Breast epithelium (tissue), 4 donors: Measurements from ENCODE around the gene PTTG1IP. TPM values are rescaled to one million over a fixed set of nuclear protein-coding genes. Genes with fewer than 3 reads are reported as not detected.
"Not testable (repeated sequence)": the region's sequence is repeated elsewhere in the genome, so short reads cannot be mapped to it uniquely, and the experiment has no call there.

ENCODE experiments used
- DNase-seq, 2 donors: peaks; one replicate each; pipeline ENCODE4 v3.0.0-alpha.2; 2019; ENCODE audit warnings: low spot score in 2 of 2
- H3K27ac ChIP-seq, 2 donors: fragments of 200-600 bp; sonication (generic) in 1 of 2; one replicate each; pipeline ENCODE4 v1.5.1; 2016 to 2019; ENCODE audit warnings: mild to moderate bottlenecking in 1 of 2
- H3K27me3 ChIP-seq, 2 donors: fragments of 200-600 bp; sonication (generic) in 1 of 2; one replicate each; pipeline versions ENCODE4 v1.5.1 to v1.6.0; 2017 to 2019; ENCODE audit warnings: control low read depth in 1 of 2, mild to moderate bottlenecking in 1 of 2
- H3K36me3 ChIP-seq: fragments of 200-600 bp; one replicate; pipeline ENCODE4 v1.5.1; 2019
- H3K4me1 ChIP-seq, 2 donors: fragments of 200-600 bp; sonication (generic); one replicate each; pipeline ENCODE4 v1.5.1; 2016 to 2019; ENCODE audit warnings: control low read depth in 1 of 2
- H3K4me3 ChIP-seq, 3 donors: fragments of 200-600 bp; sonication (generic); 1 replicate in 2 of 3; 2 replicates in 1 of 3; pipeline ENCODE4 v1.5.1; 2016 to 2019; ENCODE audit warnings: mild to moderate bottlenecking in 3 of 3, moderate library complexity in 2 of 3
- H3K9me3 ChIP-seq, 2 donors: fragments of 200-600 bp; sonication (generic) in 1 of 2; one replicate each; pipeline ENCODE4 v1.5.1; 2016 to 2019; ENCODE audit warnings: control low read depth in 1 of 2
- CTCF ChIP-seq, 3 donors: fragments of 450-650 bp; IDR thresholded peaks; one replicate each; pipeline ENCODE4 v1.5.1; 2016 to 2017; ENCODE audit warnings: antibody characterized with exemption in 3 of 3, mild to moderate bottlenecking in 3 of 3, moderate library complexity in 3 of 3
- POLR2A ChIP-seq: fragments of 450-650 bp; IDR thresholded peaks from one replicate; pipeline ENCODE4 v1.6.1; 2016; ENCODE audit warnings: antibody characterized with exemption, mild to moderate bottlenecking, moderate library complexity
- POLR2AphosphoS5 ChIP-seq, 3 donors: sonication (generic); formaldehyde crosslinking; IDR thresholded peaks; one replicate each; pipeline ENCODE4 v1.6.1; 2017; ENCODE audit warnings: antibody characterized with exemption in 3 of 3
- intact Hi-C: fragments of 100-400 bp; cut with DNase I; formaldehyde crosslinking; loops from one replicate; pipeline ENCODE4 v1.15.1; 2023; ENCODE audit warnings: low total_unique reads
- total RNA-seq, 3 donors: library from RNA; depleted of rRNA; stranded (reverse); fragments of >200 nt; gene quantifications; one replicate each; pipeline ENCODE4 v1.1.0, GENCODE V29; 2016

The PTTG1IP gene
- total RNA-seq, 3 donors from 2014 or later, result 187 to 351 (median 272) TPM

- H3K27ac ChIP-seq, result peak overlapping the region in 1 of 2 donors; percentile 48
- TF ChIP-seq CTCF (IDR thresholded peaks at IDR 0.05), result no peak
- no peak for DNase-seq
- intact Hi-C loops, result no loop called here
- no peaks in the 10 kb centered on the region for H3K9me3 ChIP-seq
- no peaks in the 10 kb centered on the region for H3K27me3 ChIP-seq
- no peaks in the 10 kb centered on the region for H3K36me3 ChIP-seq
- peaks cover 0 to 13% of the 10 kb centered on the region in 2 donors for H3K4me1 ChIP-seq
- H3K4me3 ChIP-seq, result no peak overlapping the region
Measured at GRCh38 chr21:44914176-44914874, 40.8 kb upstream of the PTTG1IP start.

GRCh38 chr21:44913425-44914175, 40.1 kb upstream of the PTTG1IP start:
- Histone ChIP-seq H3K27ac (peak overlapping the region; percentile 25 to 48), H3K4me1 (peaks cover 0 to 13% of the 10 kb centered on the region in 2 donors), H3K36me3 (no peaks in the 10 kb centered on the region), H3K9me3 (no peaks in the 10 kb centered on the region), H3K27me3 (no peaks in the 10 kb centered on the region), H3K4me3 (no peak overlapping the region)
- DNase-seq, result no peak
- intact Hi-C loops, result no loop called here
- TF ChIP-seq CTCF (IDR thresholded peaks at IDR 0.05) (no peak), POLR2AphosphoS5 (IDR thresholded peaks at IDR 0.05) (no peak), POLR2A (no peak)

GRCh38 chr21:44912506-44913412, 39.3 kb upstream of the PTTG1IP start:
- DNase-seq, H3K9me3 ChIP-seq, H3K27me3 ChIP-seq, H3K36me3 ChIP-seq, intact Hi-C loops, H3K4me3 ChIP-seq: not testable (repeated sequence)
- Histone ChIP-seq H3K4me1 (peaks cover 0 to 13% of the 10 kb centered on the region in 2 donors), H3K27ac (peak overlapping the region; percentile 65 to 84)

GRCh38 chr21:44912158-44912473, 38.6 kb upstream of the PTTG1IP start:
- TF ChIP-seq POLR2AphosphoS5 (IDR thresholded peaks at IDR 0.05), result no peak
- TF ChIP-seq POLR2A, result no peak
- TF ChIP-seq CTCF (IDR thresholded peaks at IDR 0.05), result no peak
- intact Hi-C loops, result no loop called here
- no peak for DNase-seq
- no peaks in the 10 kb centered on the region for H3K27me3 ChIP-seq
- peak overlapping the region; percentile 65 to 84 for H3K27ac ChIP-seq
- peak overlapping the region in 1 of 3 donors; percentile 22 for H3K4me3 ChIP-seq
- H3K4me1 ChIP-seq, result peaks cover 0 to 8% of the 10 kb centered on the region in 2 donors
- H3K9me3 ChIP-seq, result no peaks in the 10 kb centered on the region
- H3K36me3 ChIP-seq, result no peaks in the 10 kb centered on the region

- Histone ChIP-seq H3K36me3 (no peaks in the 10 kb centered on the region), H3K4me3 (peak overlapping the region in 1 of 3 donors; percentile 32), H3K9me3 (no peaks in the 10 kb centered on the region), H3K4me1 (peaks cover 0 to 8% of the 10 kb centered on the region in 2 donors), H3K27ac (peak overlapping the region; percentile 65 to 84), H3K27me3 (no peaks in the 10 kb centered on the region)
- intact Hi-C loops, result no loop called here
- TF ChIP-seq POLR2A (no peak), CTCF (IDR thresholded peaks at IDR 0.05) (peak; percentile 51 to 70 (median 64)), POLR2AphosphoS5 (IDR thresholded peaks at IDR 0.05) (peak; percentile 19 to 29 (median 27))
- peak; percentile 86 to 89 for DNase-seq
Measured at GRCh38 chr21:44911384-44912157, 38.1 kb upstream of the PTTG1IP start.
